ENCODE results near the gene MYPN. TPM values are rescaled to one million over a fixed set of nuclear protein-coding genes. Genes with fewer than 3 reads are reported as not detected.

The MYPN gene
- total RNA-seq, 3 donors from 2014 or later: 0.47 to 1.8 (median 0.93) TPM

GRCh38 chr10:68247931-68248330 is 138.6 kb downstream of the MYPN start:
- Histone ChIP-seq H3K4me3 (no peak overlapping the region), H3K9me3 (no peaks in the 10 kb centered on the region), H3K36me3 (ENCODE audit: low read depth) (no peaks in the 10 kb centered on the region), H3K4me1 (ENCODE audit: low read depth) (no peaks in the 10 kb centered on the region)
- TF ChIP-seq CTCF (IDR thresholded peaks at IDR 0.05): no peak
- DNase-seq (no peak), ATAC-seq (no peak)
- intact Hi-C loops (cut with DNase I, micrococcal nuclease): no loop called here

- DNase-seq (no peak), ATAC-seq (no peak)
- Histone ChIP-seq H3K4me3 (no peak overlapping the region), H3K36me3 (ENCODE audit: low read depth) (no peaks in the 10 kb centered on the region), H3K4me1 (ENCODE audit: low read depth) (no peaks in the 10 kb centered on the region), H3K9me3 (no peaks in the 10 kb centered on the region)
- intact Hi-C loops (cut with DNase I, micrococcal nuclease): no loop called here
- no peak for TF ChIP-seq CTCF (IDR thresholded peaks at IDR 0.05)
These were observed 140.0 kb downstream of the MYPN start for GRCh38 chr10:68249297-68249696.

- DNase-seq (no peak), ATAC-seq (no peak)
- Histone ChIP-seq H3K36me3 (ENCODE audit: low read depth) (no peaks in the 10 kb centered on the region), H3K4me3 (no peak overlapping the region), H3K9me3 (no peaks in the 10 kb centered on the region), H3K4me1 (ENCODE audit: low read depth) (no peaks in the 10 kb centered on the region)
- intact Hi-C loops (cut with DNase I, micrococcal nuclease): no loop called here
- TF ChIP-seq CTCF (IDR thresholded peaks at IDR 0.05): no peak
These were observed 141.9 kb downstream of the MYPN start for GRCh38 chr10:68251151-68251550.

GRCh38 chr10:68251625-68252495 is 142.6 kb downstream of the MYPN start:
- Histone ChIP-seq H3K4me3 (no peak overlapping the region), H3K4me1 (ENCODE audit: low read depth) (no peaks in the 10 kb centered on the region), H3K36me3 (ENCODE audit: low read depth) (no peaks in the 10 kb centered on the region), H3K9me3 (no peaks in the 10 kb centered on the region)
- TF ChIP-seq CTCF (IDR thresholded peaks at IDR 0.05): no peak
- DNase-seq: no peak
- no peak for ATAC-seq
- intact Hi-C loops (cut with DNase I, micrococcal nuclease): no loop called here

GRCh38 chr10:68253346-68253745 is 144.1 kb downstream of the MYPN start:
- no peak overlapping the region for H3K4me3 ChIP-seq
- no peak for ATAC-seq
- H3K4me1 ChIP-seq (ENCODE audit: low read depth): no peaks in the 10 kb centered on the region
- no peaks in the 10 kb centered on the region for H3K36me3 ChIP-seq (ENCODE audit: low read depth)
- intact Hi-C loops (cut with DNase I, micrococcal nuclease): no loop called here
- no peak for DNase-seq
- TF ChIP-seq CTCF (IDR thresholded peaks at IDR 0.05): no peak
- no peaks in the 10 kb centered on the region for H3K9me3 ChIP-seq
